Fibroblast of lung (primary cell): ENCODE results near the gene LASP1. TPM values are rescaled to one million over a fixed set of nuclear protein-coding genes. Genes with fewer than 3 reads are reported as not detected.

Experiments
- DNase-seq, 2 donors: peaks; one replicate each; pipeline versions ENCODE4 v3.0.0 to v3.0.0-alpha.2; 2010; ENCODE audit warnings: low read depth in 2 of 2
- H2AFZ ChIP-seq: 2 replicates; pipeline ENCODE4 v1.5.1; 2012; ENCODE audit warnings: low read length, control low read depth, inconsistent platforms
- H3K27ac ChIP-seq: 2 replicates; pipeline ENCODE4 v1.5.1; 2011; ENCODE audit warnings: low read length, control low read depth; ENCODE audit not compliant: insufficient read depth
- H3K27me3 ChIP-seq: 2 replicates; pipeline ENCODE4 v1.5.1; 2011; ENCODE audit warnings: mild to moderate bottlenecking, low read length; ENCODE audit not compliant: control insufficient read depth, insufficient read depth
- H3K36me3 ChIP-seq: 2 replicates; pipeline ENCODE4 v1.5.1; 2011; ENCODE audit warnings: low read length; ENCODE audit not compliant: control insufficient read depth, insufficient read depth
- H3K4me1 ChIP-seq: 2 replicates; pipeline ENCODE4 v1.5.1; 2011; ENCODE audit warnings: low read length; ENCODE audit not compliant: control insufficient read depth, insufficient read depth; ENCODE audit errors: extremely low read depth
- H3K4me2 ChIP-seq: 2 replicates; pipeline ENCODE4 v1.5.1; 2011; ENCODE audit warnings: low read length, control low read depth; ENCODE audit not compliant: insufficient read depth; ENCODE audit errors: extremely low read depth
- H3K4me3 ChIP-seq, 4 experiments: fragments of 200-600 bp in 1 of 4; sonication (generic) in 1 of 4; replicated peaks in 1 of 4; 2 replicates each; pipeline ENCODE4 v1.5.1; 2011 to 2016; ENCODE audit warnings: low read length in 4 of 4, low read depth in 3 of 4, mild to moderate bottlenecking in 3 of 4, control low read depth in 2 of 4, inconsistent platforms in 1 of 4, mixed read lengths in 1 of 4; ENCODE audit not compliant: insufficient read depth in 1 of 4; ENCODE audit errors: control extremely low read depth in 1 of 4
- H3K79me2 ChIP-seq: 2 replicates; pipeline ENCODE4 v1.5.1; 2012; ENCODE audit warnings: mild to moderate bottlenecking, low read length, inconsistent platforms; ENCODE audit not compliant: control insufficient read depth, insufficient read depth
- H3K9ac ChIP-seq: 2 replicates; pipeline ENCODE4 v1.5.1; 2011; ENCODE audit warnings: mild to moderate bottlenecking, low read length, control low read depth; ENCODE audit not compliant: insufficient read depth
- H3K9me3 ChIP-seq: 2 replicates; pipeline ENCODE4 v1.5.1; 2012; ENCODE audit warnings: low read depth, low read length; ENCODE audit not compliant: control insufficient read depth, insufficient read depth
- H4K20me1 ChIP-seq: 2 replicates; pipeline ENCODE4 v1.5.1; 2011; ENCODE audit warnings: low read length; ENCODE audit not compliant: control insufficient read depth, insufficient read depth; ENCODE audit errors: extremely low read depth
- EZH2 ChIP-seq: IDR thresholded peaks from 2 replicates; pipeline ENCODE4 v1.5.1; 2012; ENCODE audit warnings: low read length, control low read depth, mild to moderate bottlenecking; ENCODE audit errors: missing control alignments
- polyA plus RNA-seq, 2 donors: library from polyadenylated mRNA; depleted of rRNA in 1 of 2; stranded (reverse) in 1 of 2; unstranded in 1 of 2; fragments of >200 nt; gene quantifications; 2 replicates each; pipeline ENCODE4 v1.2.1, GENCODE V29; 2011 to 2012; ENCODE audit warnings: missing spikeins in 1 of 2
- total RNA-seq: library from RNA; depleted of rRNA; stranded (reverse); fragments of >200 nt; gene quantifications from 2 replicates; pipeline ENCODE4 v1.2.1, GENCODE V29; 2014
- TF ChIP-seq, protein P1 (sequence below), 2 donors: IDR thresholded peaks in 1 of 2; conservative IDR thresholded peaks in 1 of 2; 1 replicate in 1 of 2; 2 replicates in 1 of 2; pipeline ENCODE4 v1.5.1; 2011 to 2012; ENCODE audit warnings: low read length in 2 of 2, control low read depth in 1 of 2, inconsistent platforms in 1 of 2, low read depth in 1 of 2, mild to moderate bottlenecking in 1 of 2

LASP1 gene
- total and polyA plus RNA-seq, 2 donors (not counting 1 experiment from before 2014, with no cell fraction given): 79.8 to 208 TPM

DNA sequence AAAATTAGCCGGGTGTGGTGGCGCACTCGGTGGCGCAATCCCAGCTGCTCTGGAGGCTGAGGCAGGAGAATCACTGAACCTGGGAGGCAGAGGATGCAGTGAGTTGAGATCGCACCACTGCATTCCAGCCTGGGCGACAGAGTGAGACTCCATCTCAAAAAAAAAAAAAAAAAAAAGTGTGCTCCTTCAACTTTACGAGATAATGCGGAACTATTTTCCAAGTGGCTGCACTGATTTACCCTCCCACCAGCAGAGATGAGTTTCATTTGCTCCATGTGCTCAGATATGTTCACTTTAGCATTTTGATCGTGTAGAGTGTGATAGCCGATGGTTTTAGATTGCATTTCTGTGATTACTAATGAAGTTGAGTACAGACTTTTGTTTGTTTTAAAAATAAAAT is 35.5 kb downstream of the LASP1 start:
- DNase-seq: no peak
- Histone ChIP-seq H3K27me3 (no peaks in the 10 kb centered on the region), H3K9me3 (no peaks in the 10 kb centered on the region), H4K20me1 (peaks cover 2% of the 10 kb centered on the region), H3K27ac (no peak overlapping the region), H3K36me3 (peaks cover 18% of the 10 kb centered on the region), H2AFZ (no peak overlapping the region), H3K9ac (no peak overlapping the region), H3K79me2 (peaks cover 78% of the 10 kb centered on the region), H3K4me2 (no peak overlapping the region), H3K4me1 (peaks cover 10% of the 10 kb centered on the region), H3K4me3 (no peak overlapping the region)
- TF ChIP-seq, protein P1, sequence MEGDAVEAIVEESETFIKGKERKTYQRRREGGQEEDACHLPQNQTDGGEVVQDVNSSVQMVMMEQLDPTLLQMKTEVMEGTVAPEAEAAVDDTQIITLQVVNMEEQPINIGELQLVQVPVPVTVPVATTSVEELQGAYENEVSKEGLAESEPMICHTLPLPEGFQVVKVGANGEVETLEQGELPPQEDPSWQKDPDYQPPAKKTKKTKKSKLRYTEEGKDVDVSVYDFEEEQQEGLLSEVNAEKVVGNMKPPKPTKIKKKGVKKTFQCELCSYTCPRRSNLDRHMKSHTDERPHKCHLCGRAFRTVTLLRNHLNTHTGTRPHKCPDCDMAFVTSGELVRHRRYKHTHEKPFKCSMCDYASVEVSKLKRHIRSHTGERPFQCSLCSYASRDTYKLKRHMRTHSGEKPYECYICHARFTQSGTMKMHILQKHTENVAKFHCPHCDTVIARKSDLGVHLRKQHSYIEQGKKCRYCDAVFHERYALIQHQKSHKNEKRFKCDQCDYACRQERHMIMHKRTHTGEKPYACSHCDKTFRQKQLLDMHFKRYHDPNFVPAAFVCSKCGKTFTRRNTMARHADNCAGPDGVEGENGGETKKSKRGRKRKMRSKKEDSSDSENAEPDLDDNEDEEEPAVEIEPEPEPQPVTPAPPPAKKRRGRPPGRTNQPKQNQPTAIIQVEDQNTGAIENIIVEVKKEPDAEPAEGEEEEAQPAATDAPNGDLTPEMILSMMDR (conservative IDR thresholded peaks at IDR 0.05 in 1 of 2, IDR thresholded peaks at IDR 0.05 in 1 of 2; ENCODE audit: low read depth in 1 of 2, low read length in 2 of 2): no peak
- TF ChIP-seq EZH2: no peak

DNA sequence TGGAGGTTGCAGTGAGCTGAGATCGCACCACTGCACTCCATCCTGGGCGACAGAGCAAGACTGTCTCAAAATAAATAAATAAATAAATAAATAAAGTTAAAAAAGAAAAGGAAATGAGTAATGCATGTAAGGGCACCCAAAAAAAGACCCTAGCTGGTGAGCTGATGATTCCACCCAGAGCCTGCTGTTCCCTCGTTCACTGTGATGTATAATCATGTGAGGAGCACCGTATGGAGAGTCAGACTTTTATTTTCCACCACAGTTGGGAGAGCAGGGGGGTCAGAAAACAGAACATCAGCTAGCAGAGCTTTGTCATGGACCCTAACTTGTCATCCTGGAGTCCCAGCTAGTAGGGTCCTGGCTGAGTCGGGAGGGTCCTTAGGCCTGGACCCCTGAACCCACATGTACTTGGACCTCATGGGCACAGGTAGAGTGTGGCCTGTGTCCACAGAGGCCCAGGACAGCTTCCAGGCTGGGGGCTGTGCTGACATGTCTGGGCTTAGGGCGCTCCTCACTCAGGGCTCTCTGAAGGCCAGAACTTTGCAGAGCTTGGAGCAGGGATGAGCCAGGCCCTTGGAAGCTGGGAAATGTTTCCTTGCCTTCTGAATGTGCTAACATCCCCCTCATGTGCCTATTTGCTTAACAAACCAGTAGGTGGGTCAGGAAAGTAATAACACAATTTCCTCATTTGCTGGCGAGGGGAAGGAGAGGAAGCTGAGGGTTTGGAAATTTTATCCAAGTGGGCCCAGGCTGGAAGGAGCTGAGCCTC is 36.8 kb downstream of the LASP1 start:
- Histone ChIP-seq H3K9ac (no peak overlapping the region), H3K27ac (no peak overlapping the region), H3K4me1 (peaks cover 7% of the 10 kb centered on the region), H3K4me2 (no peak overlapping the region), H3K4me3 (no peak overlapping the region), H2AFZ (no peak overlapping the region), H3K79me2 (peaks cover 81% of the 10 kb centered on the region), H3K36me3 (peaks cover 24% of the 10 kb centered on the region), H3K9me3 (no peaks in the 10 kb centered on the region), H3K27me3 (no peaks in the 10 kb centered on the region), H4K20me1 (peaks cover 2% of the 10 kb centered on the region)
- TF ChIP-seq EZH2: no peak
- TF ChIP-seq, protein P1 (conservative IDR thresholded peaks at IDR 0.05 in 1 of 2, IDR thresholded peaks at IDR 0.05 in 1 of 2; ENCODE audit: low read depth in 1 of 2, low read length in 2 of 2): no peak
- DNase-seq: no peak

DNA sequence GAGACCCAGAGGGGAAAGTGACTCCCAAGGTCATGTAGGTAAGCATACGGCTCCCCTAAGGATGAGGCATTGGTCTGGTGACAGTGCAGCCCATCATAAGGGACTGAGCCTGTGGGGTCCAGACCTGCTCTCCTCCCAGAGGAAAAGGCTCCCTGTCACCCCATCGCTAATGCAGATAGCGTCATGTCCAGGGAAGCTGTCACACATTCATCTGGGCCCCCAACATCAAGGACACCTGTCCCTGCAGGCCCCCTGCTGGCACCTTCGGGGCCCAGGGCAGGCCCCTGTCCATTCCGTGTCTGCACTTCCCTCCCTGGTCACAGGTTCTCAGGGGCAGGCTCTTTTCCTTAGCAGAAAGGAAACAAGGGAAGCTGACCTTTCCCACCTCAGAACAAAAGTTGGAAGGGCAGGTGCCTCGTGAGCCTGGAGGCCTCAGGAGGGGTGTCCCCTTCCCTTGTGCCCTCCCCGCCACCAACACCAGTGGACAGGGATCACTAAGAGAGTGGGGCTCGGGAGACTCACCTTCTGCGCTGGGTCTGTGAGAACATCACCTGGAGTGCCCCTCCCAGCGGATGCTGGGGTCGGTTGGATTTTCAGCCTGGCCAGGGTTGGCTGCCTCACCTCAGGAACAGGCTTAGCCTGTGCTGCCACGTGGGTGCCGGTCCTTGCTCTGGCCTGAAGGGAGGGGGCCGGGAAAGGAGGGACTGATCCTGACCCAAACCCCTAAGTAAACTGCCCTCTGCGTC is 38.2 kb downstream of the LASP1 start:
- Histone ChIP-seq H3K36me3 (peaks cover 34% of the 10 kb centered on the region), H2AFZ (no peak overlapping the region)
- DNase-seq: no peak

More for the DNA sequence above, 38.2 kb downstream of the LASP1 start:
- peaks cover 80% of the 10 kb centered on the region for H3K79me2 ChIP-seq
- H3K4me1 ChIP-seq: peaks cover 16% of the 10 kb centered on the region
- H3K9ac ChIP-seq: no peak overlapping the region
- H4K20me1 ChIP-seq: peaks cover 2% of the 10 kb centered on the region
- no peak for TF ChIP-seq EZH2
- TF ChIP-seq, protein P1 (conservative IDR thresholded peaks at IDR 0.05 in 1 of 2, IDR thresholded peaks at IDR 0.05 in 1 of 2; ENCODE audit: low read depth in 1 of 2, low read length in 2 of 2): no peak
- no peaks in the 10 kb centered on the region for H3K9me3 ChIP-seq
- no peak overlapping the region for H3K4me2 ChIP-seq
- no peaks in the 10 kb centered on the region for H3K27me3 ChIP-seq
- no peak overlapping the region for H3K4me3 ChIP-seq
- no peak overlapping the region for H3K27ac ChIP-seq
